ENCODE results near the gene TBC1D30.
"Not testable (repeated sequence)": the region's sequence is repeated elsewhere in the genome, so short reads cannot be mapped to it uniquely, and the experiment has no call there.

The TBC1D30 gene

GRCh38 chr12:64806593-64807460, 17.6 kb upstream of the TBC1D30 start:
- no peak for DNase-seq (ENCODE audit: low read depth, low spot score)

GRCh38 chr12:64808110-64808509, 16.3 kb upstream of the TBC1D30 start:
- no peak for DNase-seq (ENCODE audit: low read depth, low spot score)

- DNase-seq (ENCODE audit: low read depth, low spot score) = no peak
Measured at GRCh38 chr12:64810831-64811230, 13.6 kb upstream of the TBC1D30 start.

- DNase-seq (ENCODE audit: low read depth, low spot score) = no peak
Measured at GRCh38 chr12:64813723-64814122, 10.7 kb upstream of the TBC1D30 start.

- DNase-seq (ENCODE audit: low read depth, low spot score) = no peak
Measured at GRCh38 chr12:64814432-64814831, 10.0 kb upstream of the TBC1D30 start.

- DNase-seq (ENCODE audit: low read depth, low spot score) = no peak
Measured at GRCh38 chr12:64819816-64820402, 4.5 kb upstream of the TBC1D30 start.

- DNase-seq (ENCODE audit: low read depth, low spot score) = no peak
Measured at GRCh38 chr12:64820593-64820992, 3.9 kb upstream of the TBC1D30 start.

- no peak for DNase-seq (ENCODE audit: low read depth, low spot score)
Measured at GRCh38 chr12:64821116-64821630, 3.3 kb upstream of the TBC1D30 start.

GRCh38 chr12:64824130-64824499, 332 bp upstream of the TBC1D30 start:
- no peak for DNase-seq (ENCODE audit: low read depth, low spot score)

GRCh38 chr12:64825143-64826021, 935 bp downstream of the TBC1D30 start:
- DNase-seq (ENCODE audit: low read depth, low spot score) = no peak

- DNase-seq (ENCODE audit: low read depth, low spot score) = peak; percentile 45
Measured at GRCh38 chr12:64826234-64826633, 1.8 kb downstream of the TBC1D30 start.

GRCh38 chr12:64828713-64829112, 4.3 kb downstream of the TBC1D30 start:
- no peak for DNase-seq (ENCODE audit: low read depth, low spot score)

- no peak for DNase-seq (ENCODE audit: low read depth, low spot score)
Measured at GRCh38 chr12:64833928-64834327, 9.5 kb downstream of the TBC1D30 start.

- DNase-seq (ENCODE audit: low read depth, low spot score) = no peak
Measured at GRCh38 chr12:64835901-64836300, 11.5 kb downstream of the TBC1D30 start.

GRCh38 chr12:64836856-64837255, 12.4 kb downstream of the TBC1D30 start:
- DNase-seq (ENCODE audit: low read depth, low spot score) = no peak

- DNase-seq (ENCODE audit: low read depth, low spot score) = no peak
Measured at GRCh38 chr12:64837427-64837826, 13.0 kb downstream of the TBC1D30 start.

GRCh38 chr12:64840119-64840518, 15.7 kb downstream of the TBC1D30 start:
- no peak for DNase-seq (ENCODE audit: low read depth, low spot score)

- DNase-seq (ENCODE audit: low read depth, low spot score) = no peak
Measured at GRCh38 chr12:64840949-64841717, 16.7 kb downstream of the TBC1D30 start.

GRCh38 chr12:64848409-64848808, 24.0 kb downstream of the TBC1D30 start:
- not testable (repeated sequence) for DNase-seq (ENCODE audit: low read depth, low spot score)

GRCh38 chr12:64858882-64859605, 34.6 kb downstream of the TBC1D30 start:
- DNase-seq (ENCODE audit: low read depth, low spot score) = no peak
